Occipital lobe (tissue), 2 donors: Measurements from ENCODE around the gene HAT1. TPM values are rescaled to one million over a fixed set of nuclear protein-coding genes. Genes with fewer than 3 reads are reported as not detected.
A peak's percentile ranks its signal among the peaks of the same experiment; 100 is the strongest.
"Not testable (repeated sequence)": the region's sequence is repeated elsewhere in the genome, so short reads cannot be mapped to it uniquely, and the experiment has no call there.

ENCODE experiments used
- DNase-seq: peaks from one replicate; lab custom pipeline; 2025; lab: John Stamatoyannopoulos, UW
- total RNA-seq: library from RNA; depleted of rRNA; stranded (reverse); fragments of >200 nt; gene quantifications from one replicate; pipeline ENCODE4 v1.2.3, GENCODE V29; 2014

The HAT1 gene, protein sequence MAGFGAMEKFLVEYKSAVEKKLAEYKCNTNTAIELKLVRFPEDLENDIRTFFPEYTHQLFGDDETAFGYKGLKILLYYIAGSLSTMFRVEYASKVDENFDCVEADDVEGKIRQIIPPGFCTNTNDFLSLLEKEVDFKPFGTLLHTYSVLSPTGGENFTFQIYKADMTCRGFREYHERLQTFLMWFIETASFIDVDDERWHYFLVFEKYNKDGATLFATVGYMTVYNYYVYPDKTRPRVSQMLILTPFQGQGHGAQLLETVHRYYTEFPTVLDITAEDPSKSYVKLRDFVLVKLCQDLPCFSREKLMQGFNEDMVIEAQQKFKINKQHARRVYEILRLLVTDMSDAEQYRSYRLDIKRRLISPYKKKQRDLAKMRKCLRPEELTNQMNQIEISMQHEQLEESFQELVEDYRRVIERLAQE
- 62.1 TPM for total RNA-seq

DNA sequence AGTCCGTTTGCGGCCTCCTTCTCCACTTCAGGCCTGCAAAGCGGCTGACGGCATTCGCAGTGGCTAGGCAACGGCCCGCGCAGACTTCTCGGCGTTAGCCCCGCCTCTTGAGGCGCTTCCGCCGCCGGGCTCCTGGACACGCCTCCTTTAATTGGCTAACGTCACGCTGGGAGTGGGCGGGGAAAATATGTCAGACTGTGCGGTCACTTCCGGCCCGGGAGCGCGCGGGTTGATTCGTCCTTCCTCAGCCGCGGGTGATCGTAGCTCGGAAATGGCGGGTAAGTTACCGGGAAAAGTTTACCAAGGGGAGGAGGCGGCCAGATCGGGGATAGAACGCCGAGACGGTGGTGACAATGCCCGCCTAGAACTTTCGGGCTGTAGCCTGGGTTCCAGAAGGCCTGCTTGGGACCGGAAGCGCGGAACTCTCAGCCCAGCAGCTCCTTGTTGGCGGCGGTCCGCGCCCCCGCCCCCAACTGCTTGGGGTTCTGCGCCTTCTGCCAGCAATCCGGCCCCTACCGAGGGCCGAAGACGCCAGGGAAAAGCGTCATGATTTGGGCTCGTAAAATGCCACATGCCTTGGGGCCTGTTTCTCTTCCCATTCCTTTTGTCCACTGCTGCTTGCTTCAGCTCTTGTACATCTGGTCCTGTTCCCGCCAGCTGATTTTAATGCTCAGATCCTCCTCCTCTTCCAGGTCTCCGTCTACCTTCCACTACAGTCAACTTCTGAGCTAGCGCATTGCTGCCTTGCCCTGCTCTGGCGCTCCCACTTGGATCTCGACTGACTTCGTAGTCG, at the start of gene HAT1:
HAT1 (plus strand) TSS at position 232 of the 793 bp plus-strand sequence; CDS start at position 272, 40 bp downstream.
- DNase-seq = peak; percentile 96

DNA sequence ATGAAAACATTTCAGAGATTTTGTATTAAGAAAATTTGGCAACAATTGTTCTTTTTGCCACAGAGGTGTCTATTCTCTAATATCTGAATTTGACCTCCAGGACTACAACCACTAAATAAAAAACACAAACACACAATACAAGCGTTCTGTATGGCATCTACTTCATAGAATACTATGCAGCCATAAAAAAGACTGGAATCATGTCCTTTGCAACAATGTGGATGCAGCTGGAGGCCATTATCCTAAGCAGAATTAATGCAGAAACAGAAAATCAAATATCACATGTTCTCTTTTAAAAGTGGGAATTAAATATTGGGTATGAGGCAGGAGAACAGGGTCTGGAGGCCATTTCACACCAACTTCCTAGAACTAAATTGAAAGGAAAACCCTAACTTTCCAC, 47.7 kb upstream of the HAT1 start:
- no peak for DNase-seq

DNA sequence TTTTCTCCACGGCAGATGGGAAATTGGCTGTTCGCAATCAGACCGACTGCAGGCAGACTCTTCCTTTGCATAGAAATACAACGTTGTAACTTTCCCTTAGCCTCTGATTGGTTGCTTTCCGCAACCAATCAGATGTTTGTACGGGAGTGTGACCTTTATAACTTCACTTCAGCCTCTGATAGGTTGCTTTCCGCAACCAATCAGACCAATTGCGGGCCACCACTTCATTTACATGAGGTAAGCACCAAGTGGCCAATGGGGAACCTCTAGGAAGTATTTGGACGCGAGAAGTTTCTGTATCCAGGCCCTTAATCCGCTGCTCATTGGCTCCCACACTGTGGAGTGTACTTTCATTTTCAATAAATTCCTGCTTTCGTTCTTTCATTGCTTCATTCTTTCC, 47.3 kb upstream of the HAT1 start:
- DNase-seq = no peak

DNA sequence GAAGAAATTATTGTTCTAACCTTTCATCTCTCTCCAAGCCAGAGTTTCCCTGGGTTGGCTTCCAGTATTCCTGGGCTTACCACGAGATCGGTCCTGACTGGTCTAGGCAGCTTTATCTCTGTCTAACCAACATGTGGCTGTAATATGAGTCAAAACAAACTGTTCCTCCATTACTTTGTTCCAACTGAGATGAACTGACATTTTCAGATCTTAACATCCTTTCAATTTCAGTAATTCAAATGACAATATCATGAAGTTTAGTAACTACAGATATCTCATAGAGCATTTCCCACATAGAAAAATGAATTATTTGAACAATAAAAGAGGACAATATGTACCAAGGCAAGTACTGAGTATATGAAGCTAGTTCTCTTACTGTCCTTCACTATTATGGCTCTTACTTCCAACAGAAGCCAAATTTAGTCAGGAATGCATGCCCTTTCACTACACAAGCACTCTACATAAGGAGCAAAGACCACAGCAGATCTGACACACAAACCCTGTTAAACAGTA, 43.7 kb upstream of the HAT1 start:
- DNase-seq = no peak

DNA sequence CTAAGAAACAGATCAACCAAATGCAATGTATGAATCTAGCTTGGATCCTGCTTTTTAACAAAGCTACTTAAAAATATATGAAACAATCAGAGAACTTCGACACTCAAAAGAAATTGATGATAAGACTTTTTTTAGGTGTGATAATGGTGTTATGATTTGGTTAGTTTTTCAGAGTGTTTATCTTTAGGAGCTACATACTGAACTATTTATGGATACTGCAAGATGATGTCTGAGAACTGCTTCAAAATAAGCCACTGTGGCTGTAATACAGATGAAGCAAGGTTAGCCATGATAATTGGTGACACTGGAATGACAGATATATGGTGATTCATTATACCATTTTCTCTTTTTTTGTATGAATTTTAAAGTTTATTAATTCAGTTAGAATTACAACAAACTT, 42.4 kb upstream of the HAT1 start:
- DNase-seq = no peak

DNA sequence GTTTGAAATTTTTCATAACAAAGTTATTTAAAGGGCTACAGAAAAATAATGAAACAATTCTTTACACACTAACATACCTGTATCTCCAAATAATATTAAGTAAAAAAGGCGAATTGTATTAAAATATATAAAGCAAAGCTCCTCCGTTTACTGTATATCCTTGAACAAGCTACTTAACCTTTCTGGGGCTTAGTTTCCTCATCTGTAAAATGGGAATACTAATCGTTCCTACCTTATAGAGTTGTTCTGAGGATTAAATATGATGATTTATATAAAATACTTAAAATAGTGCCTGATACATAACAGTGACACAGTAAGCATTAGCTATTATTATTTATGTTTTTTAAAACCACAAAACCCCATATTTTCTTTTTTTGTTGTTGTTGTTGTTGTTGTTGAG, 41.5 kb upstream of the HAT1 start:
- DNase-seq = no peak

DNA sequence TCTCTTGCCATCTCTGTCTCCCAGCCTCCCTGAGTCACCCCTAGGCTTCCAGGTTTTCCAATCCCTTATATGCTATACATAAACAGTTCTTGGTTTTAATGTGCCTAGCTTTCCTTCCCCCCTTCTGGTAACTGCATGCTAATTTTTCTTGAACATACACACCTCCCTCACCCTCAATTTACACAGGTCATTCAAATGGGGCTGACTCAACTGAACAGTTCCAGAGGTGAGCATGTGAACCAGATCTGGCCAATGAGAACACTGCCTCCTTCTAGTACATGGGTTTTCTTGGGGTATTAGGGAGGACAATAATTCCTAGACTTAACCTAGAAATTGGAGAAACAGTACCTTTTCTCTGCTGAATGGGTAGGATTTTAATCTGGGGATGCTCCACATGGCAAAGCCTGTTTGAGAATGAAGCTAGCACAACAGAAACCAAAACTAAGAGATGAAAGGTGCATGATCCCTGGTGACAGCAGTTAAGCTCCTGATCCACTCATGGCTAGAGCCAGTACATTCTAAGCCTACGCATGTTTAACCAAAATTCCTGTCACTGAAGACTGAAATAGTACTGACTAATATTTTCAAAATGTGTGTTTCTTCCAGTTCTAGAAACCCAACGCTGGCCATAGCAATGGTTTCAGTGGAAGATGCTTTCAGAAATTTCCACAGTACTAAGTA, 40.0 kb upstream of the HAT1 start:
- no peak for DNase-seq

DNA sequence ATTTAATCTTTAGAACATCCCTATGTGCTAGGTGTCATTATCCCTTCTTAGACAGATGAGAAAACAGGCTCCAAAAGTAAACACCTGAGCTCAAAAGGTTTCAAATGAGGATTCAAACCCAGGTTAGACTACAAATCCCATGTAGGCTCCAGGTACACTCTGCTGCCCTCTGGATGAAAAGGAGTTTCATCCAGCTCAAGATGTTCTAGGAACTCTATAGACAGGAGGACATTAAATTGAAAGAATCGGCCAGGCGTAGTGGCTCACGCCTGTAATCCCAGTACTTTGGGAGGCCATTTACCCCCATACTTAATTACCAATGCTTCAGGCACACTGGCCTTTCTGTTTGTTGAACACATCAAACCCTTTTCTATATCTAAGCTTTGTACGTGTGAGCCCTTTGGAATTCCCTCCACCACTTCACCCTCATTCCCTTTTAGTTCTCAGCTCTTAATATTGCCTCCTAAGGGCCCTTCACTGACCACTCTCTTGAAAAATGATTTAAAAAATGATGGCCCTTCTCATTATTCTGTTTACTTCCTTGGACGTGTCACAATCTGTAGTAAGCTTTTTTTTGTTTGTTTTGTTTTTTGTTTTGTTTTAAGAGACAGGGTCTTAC, 38.9 kb upstream of the HAT1 start:
- DNase-seq = no peak

DNA sequence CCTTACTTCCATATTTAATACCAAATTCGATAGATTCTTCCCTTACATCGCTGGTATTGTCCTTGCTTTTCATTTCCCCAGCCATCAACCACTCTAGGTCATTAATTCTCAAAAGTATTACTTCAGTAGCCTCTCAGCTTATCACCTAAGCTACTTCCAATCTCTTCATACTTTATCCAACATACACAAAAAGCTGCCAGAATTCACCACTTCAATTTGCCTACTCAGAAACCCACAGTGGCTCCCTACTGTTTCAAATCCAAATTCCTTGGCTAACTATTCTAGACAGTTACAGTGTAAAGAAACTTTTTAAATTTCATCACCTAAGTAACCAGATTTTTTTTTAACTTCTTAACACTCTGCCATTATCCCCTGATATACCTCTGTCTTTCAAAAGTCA, 32.9 kb upstream of the HAT1 start:
- no peak for DNase-seq

DNA sequence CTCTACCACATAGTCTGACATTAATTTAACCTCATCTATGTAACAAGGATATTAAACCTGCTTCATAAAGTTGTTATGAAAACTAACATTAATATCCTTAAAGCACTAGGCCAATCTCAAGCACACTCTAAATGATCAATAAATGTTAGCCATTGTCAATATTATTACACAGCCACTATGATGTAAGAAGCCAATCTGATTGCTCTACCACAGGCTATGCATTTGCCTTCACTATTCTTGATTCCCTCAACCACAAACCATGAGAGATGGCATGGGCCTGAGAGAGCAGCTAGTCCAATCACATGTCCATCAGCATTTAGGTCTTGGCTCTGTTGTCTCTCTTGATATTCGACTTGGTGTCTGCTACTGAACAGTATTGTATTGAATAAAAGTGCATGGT, 32.5 kb upstream of the HAT1 start:
- DNase-seq = no peak

DNA sequence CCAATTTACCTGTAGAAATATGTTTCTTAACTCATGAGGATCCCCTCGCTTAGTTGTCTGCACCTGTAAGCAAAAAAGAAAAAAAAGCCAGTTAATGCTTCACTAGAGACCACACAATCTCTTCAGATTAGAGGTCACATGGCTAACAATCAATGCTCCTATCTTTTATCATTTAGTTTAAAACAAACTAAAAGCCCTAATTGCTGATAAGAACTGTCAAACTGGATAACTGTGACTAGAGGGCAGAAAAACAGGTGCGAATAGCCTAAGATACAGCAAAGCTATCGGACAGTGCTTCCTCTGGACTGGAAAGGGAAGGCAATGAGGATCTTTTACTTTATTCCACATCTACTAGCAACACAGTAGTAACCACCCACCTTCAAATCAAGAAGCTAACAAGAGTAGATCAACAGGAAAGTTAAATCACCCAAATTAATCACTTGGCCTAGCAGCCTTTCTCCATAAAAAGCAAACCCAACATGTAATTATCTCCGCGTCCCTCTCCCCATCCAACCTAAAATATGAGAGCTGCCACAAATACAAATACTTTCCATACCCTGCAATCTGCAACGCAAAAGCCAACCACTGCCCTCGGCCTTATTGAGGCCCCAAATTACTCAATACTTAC, 29.0 kb upstream of the HAT1 start:
- no peak for DNase-seq

DNA sequence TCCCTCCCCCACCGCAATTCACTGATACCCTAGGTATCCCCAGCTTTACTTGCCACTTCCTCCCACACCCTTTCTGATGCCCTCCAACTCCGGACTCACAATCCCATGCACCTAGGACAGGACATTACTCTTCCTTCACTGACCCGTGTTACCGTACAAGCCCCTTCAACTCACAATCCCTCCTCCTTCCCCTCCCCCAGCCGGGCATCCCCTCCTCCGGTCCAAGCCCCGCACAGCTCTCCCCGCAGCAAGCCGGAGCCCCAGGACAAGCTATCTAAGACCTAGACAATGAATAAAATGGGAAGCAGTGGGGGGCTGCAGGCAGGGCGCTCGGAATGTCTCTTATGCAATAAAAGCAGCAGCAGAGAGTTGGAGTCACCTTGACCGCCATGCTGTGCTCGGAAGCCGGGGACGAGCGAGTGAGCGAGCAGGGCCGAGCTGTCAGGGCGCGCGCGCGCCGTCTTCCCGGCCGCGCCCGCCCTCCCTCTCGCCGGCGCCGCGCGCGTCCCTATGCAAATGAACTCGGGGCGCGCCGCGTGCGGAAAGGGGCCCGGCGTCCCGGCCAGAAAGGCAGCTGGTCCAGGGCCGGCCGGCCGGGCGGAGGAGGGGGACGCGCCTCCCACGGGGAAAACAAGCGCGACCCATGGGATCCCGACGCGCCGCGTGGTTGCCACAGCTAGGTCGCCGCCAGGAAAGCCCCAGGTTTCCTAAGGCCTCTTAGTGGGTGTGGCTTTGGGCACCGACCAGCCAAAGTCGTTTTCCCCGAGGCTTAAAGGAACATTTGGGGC, 28.2 kb upstream of the HAT1 start, which contains the start of gene SLC25A12:
SLC25A12 (minus strand) TSS at position 421 of the 788 bp plus-strand sequence; CDS start at position 391, 30 bp downstream.
- peak; percentile 78 for DNase-seq

DNA sequence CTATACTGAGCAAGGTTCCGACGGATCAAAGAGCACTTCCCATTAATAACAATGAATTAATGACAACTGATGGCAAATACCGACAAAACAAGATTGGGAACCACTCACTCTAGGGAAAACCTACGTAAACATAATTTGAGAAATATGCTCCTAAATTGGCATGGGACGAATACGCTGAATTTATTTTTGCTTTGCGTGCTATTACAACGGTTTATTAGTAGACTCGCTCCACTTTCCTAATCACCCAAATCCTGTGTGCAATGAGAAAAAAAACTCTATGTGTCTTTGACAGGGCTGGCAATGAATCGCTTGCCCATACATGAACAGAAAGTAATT, 27.7 kb upstream of the HAT1 start:
- DNase-seq = no peak

DNA sequence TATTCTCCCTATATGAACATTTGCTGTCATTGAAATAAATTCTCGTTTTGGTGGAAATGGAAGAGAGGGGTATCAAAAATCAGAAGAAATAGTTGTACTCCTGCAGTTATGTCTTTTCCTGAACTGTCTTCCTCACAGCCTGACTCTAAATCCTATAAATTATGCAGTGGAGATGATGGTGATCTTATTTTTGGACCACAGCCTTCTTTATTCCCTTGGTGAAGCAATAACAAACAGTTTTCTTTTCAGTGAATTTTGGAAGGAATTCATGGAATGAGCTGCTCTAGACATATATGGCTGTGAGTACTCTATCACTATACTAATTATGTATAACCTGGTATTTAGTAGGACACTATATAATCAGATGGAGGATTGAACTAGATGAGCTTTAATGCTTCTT, 26.5 kb upstream of the HAT1 start:
- DNase-seq = no peak

DNA sequence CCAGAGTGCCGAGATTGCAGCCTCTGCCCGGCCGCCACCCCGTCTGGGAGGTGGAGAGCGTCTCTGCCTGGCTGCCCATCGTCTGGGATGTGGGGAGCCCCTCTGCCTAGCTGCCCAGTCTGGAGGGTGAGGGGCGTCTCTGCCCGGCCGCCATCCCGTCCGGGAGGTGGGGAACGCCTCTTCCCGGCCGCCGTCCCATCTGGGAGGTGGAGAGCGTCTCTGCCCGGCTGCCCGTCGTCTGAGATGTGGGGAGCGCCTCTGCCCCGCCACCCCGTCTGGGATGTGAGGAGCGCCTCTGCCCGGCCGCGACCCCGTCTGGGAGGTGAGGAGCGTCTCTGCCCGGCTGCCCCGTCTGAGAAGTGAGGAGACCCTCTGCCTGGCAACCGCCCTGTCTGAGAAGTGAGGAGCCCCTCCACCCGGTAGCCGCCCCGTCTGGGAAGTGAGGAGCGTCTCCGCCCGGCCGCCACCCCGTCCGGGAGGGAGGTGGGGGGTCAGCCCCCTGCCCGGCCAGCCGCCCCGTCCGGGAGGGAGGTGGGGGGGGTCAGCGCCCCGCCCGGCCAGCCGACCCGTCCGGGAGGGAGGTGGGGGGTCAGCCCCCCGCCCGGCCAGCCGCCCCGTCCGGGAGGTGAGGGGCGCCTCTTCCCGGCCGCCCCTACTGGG, 22.5 kb upstream of the HAT1 start:
- DNase-seq = not testable (repeated sequence)

DNA sequence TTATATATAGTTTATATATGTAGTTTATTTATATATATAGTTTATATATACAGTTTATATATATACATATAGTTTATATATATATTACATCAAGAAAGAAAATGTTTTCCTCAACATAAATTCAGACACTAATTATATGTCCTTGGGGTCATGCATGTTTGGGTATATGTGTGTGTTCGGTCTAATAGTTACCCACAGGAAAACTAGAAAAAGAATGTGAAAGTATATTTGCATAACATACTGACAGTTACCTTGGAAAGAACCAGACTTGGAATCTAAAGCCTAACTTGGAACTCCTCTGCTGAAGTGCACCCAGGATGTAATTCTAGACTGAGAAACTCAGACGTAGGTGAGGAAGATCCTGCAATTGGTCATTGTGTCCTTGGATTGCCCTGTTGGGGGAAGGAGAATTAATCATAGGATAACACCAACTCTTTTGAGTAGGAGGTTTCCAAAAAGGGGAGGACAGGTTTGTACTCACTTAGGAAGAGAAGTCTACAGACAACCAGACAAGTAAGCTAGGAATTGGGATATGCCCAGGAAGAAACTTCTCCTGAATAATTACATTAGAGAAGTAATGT, 19.3 kb upstream of the HAT1 start:
- no peak for DNase-seq

DNA sequence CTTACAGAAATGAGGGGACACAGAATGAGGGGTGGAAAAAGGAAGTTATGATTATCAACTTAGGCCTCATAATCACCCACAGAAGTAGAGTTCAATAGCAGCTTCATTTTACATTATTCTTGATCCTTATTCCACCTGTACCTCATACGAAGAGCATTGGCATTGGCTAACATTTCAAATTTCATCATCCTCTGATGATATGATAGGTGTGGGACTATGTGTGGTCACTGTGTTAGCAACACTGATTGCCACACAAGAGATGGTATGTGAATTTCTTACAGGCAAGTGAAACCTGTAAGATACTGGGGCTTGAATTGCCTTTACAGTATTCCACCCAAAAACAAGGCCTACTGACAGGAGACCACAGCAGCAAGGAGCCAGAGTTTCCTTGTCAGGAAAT, 14.0 kb upstream of the HAT1 start:
- no peak for DNase-seq

DNA sequence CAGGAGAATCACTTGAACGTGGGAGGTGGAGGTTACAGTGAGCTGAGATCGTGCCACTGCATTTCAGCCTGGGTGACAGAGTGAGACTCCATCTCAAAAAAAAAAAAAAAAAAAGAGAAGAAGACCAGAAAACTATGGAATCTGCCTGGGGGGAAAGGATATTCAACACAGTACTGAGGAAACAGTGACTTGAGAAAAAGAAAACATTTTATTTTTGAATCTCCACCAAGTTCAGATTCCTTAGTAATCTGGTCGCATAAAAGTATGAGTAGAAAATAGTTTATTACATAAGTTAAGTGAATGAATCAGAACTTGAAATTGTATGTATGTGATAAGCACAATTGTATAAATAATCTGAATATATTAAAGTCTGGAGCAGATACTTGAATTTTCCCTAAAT, 13.0 kb upstream of the HAT1 start:
- no peak for DNase-seq

DNA sequence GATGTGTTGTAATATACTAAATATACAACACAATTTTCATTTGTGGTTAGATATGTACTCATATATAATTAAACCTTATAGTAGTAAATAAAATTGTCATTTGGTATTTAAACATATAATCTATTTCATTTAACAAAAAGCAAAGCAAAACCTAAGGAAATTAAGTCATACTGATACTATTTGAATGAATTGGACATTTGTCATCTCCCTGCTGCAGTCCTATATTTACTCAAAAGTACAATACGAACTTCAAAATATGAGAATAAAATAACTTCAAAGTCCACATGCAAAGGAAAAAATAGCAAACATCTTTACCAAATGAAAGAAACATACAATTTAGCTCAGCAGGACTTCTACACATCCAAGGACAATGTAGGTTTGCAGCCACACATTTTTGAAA, 11.8 kb upstream of the HAT1 start:
- no peak for DNase-seq
